ENCODE results near the gene SORL1.

- TF ChIP-seq CTCF (IDR thresholded peaks at IDR 0.05; ENCODE audit: poor library complexity, severe bottlenecking) (no peak), EZH2 (IDR thresholded peaks at IDR 0.05; ENCODE audit: borderline replicate concordance, insufficient read depth, low read length, poor library complexity, severe bottlenecking) (no peak), RAD21 (conservative IDR thresholded peaks at IDR 0.05) (no peak), SMC3 (conservative IDR thresholded peaks at IDR 0.05; ENCODE audit: poor library complexity) (no peak), POLR2AphosphoS5 (IDR thresholded peaks at IDR 0.05) (no peak), EP300 (conservative IDR thresholded peaks at IDR 0.05; ENCODE audit: poor library complexity, severe bottlenecking) (no peak)
These were observed 61.7 kb downstream of the SORL1 start for GRCh38 chr11:121513807-121514206.

Measured in neural cell (in vitro differentiated cells).